ENCODE data around the gene CEND1. TPM values are rescaled to one million over a fixed set of nuclear protein-coding genes. Genes with fewer than 3 reads are reported as not detected.
"Not testable (repeated sequence)": the region's sequence is repeated elsewhere in the genome, so short reads cannot be mapped to it uniquely, and the experiment has no call there.

Gene CEND1
- polyA plus RNA-seq, 1 donor (not counting 4 experiments of a cell fraction or from before 2014, with no cell fraction given), result not detected

GRCh38 chr11:742156-742546 lies 47.7 kb downstream of the CEND1 start:
- TF ChIP-seq EZH2 (IDR thresholded peaks at IDR 0.05; ENCODE audit: low read length) (no peak), CTCF (optimal IDR thresholded peaks at IDR 0.05 in 1 of 3, IDR thresholded peaks at IDR 0.05 in 1 of 3, conservative IDR thresholded peaks at IDR 0.05 in 1 of 3; ENCODE audit: extremely low read depth in 1 of 3, insufficient read depth in 2 of 3, low read length in 3 of 3) (no peak)
- Histone ChIP-seq H3K27me3 (ENCODE audit: control insufficient read depth, extremely low read depth, insufficient read depth, low read length) (no peaks in the 10 kb centered on the region), H3K4me2 (ENCODE audit: control insufficient read depth, extremely low read depth, insufficient read depth, low read depth, low read length) (no peak overlapping the region), H3K79me2 (ENCODE audit: control insufficient read depth, insufficient read depth, low read length) (no peaks in the 10 kb centered on the region), H3K9me3 (ENCODE audit: control insufficient read depth, low read depth, low read length) (no peaks in the 10 kb centered on the region), H3K36me3 (ENCODE audit: control insufficient read depth in 2 of 2, extremely low read depth in 1 of 2, insufficient read depth in 2 of 2, low read length in 2 of 2) (no peaks in the 10 kb centered on the region), H3K9ac (ENCODE audit: control insufficient read depth, extremely low read depth, insufficient read depth, low read length) (no peak overlapping the region), H3K9me1 (ENCODE audit: control insufficient read depth, extremely low read depth, insufficient read depth, low read length) (no peaks in the 10 kb centered on the region), H4K20me1 (ENCODE audit: control insufficient read depth, extremely low read depth, insufficient read depth, low read length) (no peaks in the 10 kb centered on the region), H3K4me3 (ENCODE audit: control insufficient read depth in 2 of 3, extremely low read depth in 1 of 3, insufficient read depth in 2 of 3, low read depth in 1 of 3, low read length in 3 of 3) (no peak overlapping the region), H3K27ac (ENCODE audit: control insufficient read depth, insufficient read depth, low read length) (no peak overlapping the region), H3K4me1 (ENCODE audit: control insufficient read depth, extremely low read depth, insufficient read depth, low read length) (peaks cover 17% of the 10 kb centered on the region), H2AFZ (ENCODE audit: control insufficient read depth, low read length) (no peak overlapping the region)
- DNase-seq (ENCODE audit: low read depth, low spot score), result no peak
- dilution Hi-C loops (cut with MboI; ENCODE audit: extremely low pct_ligation_motif_present, low sequenced_read_pairs), result no loop called here
- FAIRE-seq, result no peak

- FAIRE-seq, result peak; percentile 94
- H3K27ac ChIP-seq (ENCODE audit: control insufficient read depth, insufficient read depth, low read length); H3K27me3 ChIP-seq (ENCODE audit: control insufficient read depth, extremely low read depth, insufficient read depth, low read length); H3K36me3 ChIP-seq (ENCODE audit: control insufficient read depth in 2 of 2, extremely low read depth in 1 of 2, insufficient read depth in 2 of 2, low read length in 2 of 2); dilution Hi-C loops (cut with MboI; ENCODE audit: extremely low pct_ligation_motif_present, low sequenced_read_pairs); DNase-seq (ENCODE audit: low read depth, low spot score); H3K79me2 ChIP-seq (ENCODE audit: control insufficient read depth, insufficient read depth, low read length); H3K9me3 ChIP-seq (ENCODE audit: control insufficient read depth, low read depth, low read length); H3K9me1 ChIP-seq (ENCODE audit: control insufficient read depth, extremely low read depth, insufficient read depth, low read length); H4K20me1 ChIP-seq (ENCODE audit: control insufficient read depth, extremely low read depth, insufficient read depth, low read length): not testable (repeated sequence)
- Histone ChIP-seq H3K4me2 (ENCODE audit: control insufficient read depth, extremely low read depth, insufficient read depth, low read depth, low read length) (peak overlapping the region; percentile 46), H2AFZ (ENCODE audit: control insufficient read depth, low read length) (peak overlapping the region; percentile 41), H3K4me3 (ENCODE audit: control insufficient read depth in 2 of 3, extremely low read depth in 1 of 3, insufficient read depth in 2 of 3, low read depth in 1 of 3, low read length in 3 of 3) (peak overlapping the region in 2 of 3 experiments; percentile 22 to 37), H3K4me1 (ENCODE audit: control insufficient read depth, extremely low read depth, insufficient read depth, low read length) (peaks cover 13% of the 10 kb centered on the region), H3K9ac (ENCODE audit: control insufficient read depth, extremely low read depth, insufficient read depth, low read length) (peak overlapping the region; percentile 9)
These were observed 52.0 kb downstream of the CEND1 start for GRCh38 chr11:737899-738298.

GRCh38 chr11:737366-737765 lies 52.5 kb downstream of the CEND1 start:
- no peak for TF ChIP-seq CTCF (optimal IDR thresholded peaks at IDR 0.05 in 1 of 3, IDR thresholded peaks at IDR 0.05 in 1 of 3, conservative IDR thresholded peaks at IDR 0.05 in 1 of 3; ENCODE audit: extremely low read depth in 1 of 3, insufficient read depth in 2 of 3, low read length in 3 of 3)
- no peak for TF ChIP-seq EZH2 (IDR thresholded peaks at IDR 0.05; ENCODE audit: low read length)
- no peaks in the 10 kb centered on the region for H3K9me1 ChIP-seq (ENCODE audit: control insufficient read depth, extremely low read depth, insufficient read depth, low read length)
- no peaks in the 10 kb centered on the region for H4K20me1 ChIP-seq (ENCODE audit: control insufficient read depth, extremely low read depth, insufficient read depth, low read length)
- DNase-seq (ENCODE audit: low read depth, low spot score), result no peak
- H3K36me3 ChIP-seq (ENCODE audit: control insufficient read depth in 2 of 2, extremely low read depth in 1 of 2, insufficient read depth in 2 of 2, low read length in 2 of 2), result no peaks in the 10 kb centered on the region
- peak overlapping the region; percentile 46 for H3K4me2 ChIP-seq (ENCODE audit: control insufficient read depth, extremely low read depth, insufficient read depth, low read depth, low read length)
- peak overlapping the region in 2 of 3 experiments; percentile 22 to 37 for H3K4me3 ChIP-seq (ENCODE audit: control insufficient read depth in 2 of 3, extremely low read depth in 1 of 3, insufficient read depth in 2 of 3, low read depth in 1 of 3, low read length in 3 of 3)
- no peak for FAIRE-seq
- no peak overlapping the region for H3K9ac ChIP-seq (ENCODE audit: control insufficient read depth, extremely low read depth, insufficient read depth, low read length)
- peak overlapping the region; percentile 41 for H2AFZ ChIP-seq (ENCODE audit: control insufficient read depth, low read length)
- no peaks in the 10 kb centered on the region for H3K27me3 ChIP-seq (ENCODE audit: control insufficient read depth, extremely low read depth, insufficient read depth, low read length)
- H3K27ac ChIP-seq (ENCODE audit: control insufficient read depth, insufficient read depth, low read length), result no peak overlapping the region
- H3K9me3 ChIP-seq (ENCODE audit: control insufficient read depth, low read depth, low read length), result no peaks in the 10 kb centered on the region
- H3K79me2 ChIP-seq (ENCODE audit: control insufficient read depth, insufficient read depth, low read length), result no peaks in the 10 kb centered on the region
- H3K4me1 ChIP-seq (ENCODE audit: control insufficient read depth, extremely low read depth, insufficient read depth, low read length), result peaks cover 13% of the 10 kb centered on the region
- dilution Hi-C loops (cut with MboI; ENCODE audit: extremely low pct_ligation_motif_present, low sequenced_read_pairs), result no loop called here

Measured in keratinocyte (primary cell).